GM18868 (cell line): Measurements from ENCODE around the gene ZDHHC11.
"Not testable (repeated sequence)": the region's sequence is repeated elsewhere in the genome, so short reads cannot be mapped to it uniquely, and the experiment has no call there.

Experiments used
- ATAC-seq: cut with Tn5 transposase; IDR thresholded peaks from one replicate; pipeline ENCODE4 v1.9.1; 2021; ENCODE audit warnings: mild to moderate bottlenecking, moderate library complexity; ENCODE audit not compliant: unreplicated experiment

ZDHHC11 gene

GRCh38 chr5:845676-846601, 4.8 kb downstream of the ZDHHC11 start:
- ATAC-seq, result not testable (repeated sequence)

GRCh38 chr5:845031-845675, 5.6 kb downstream of the ZDHHC11 start:
- ATAC-seq, result not testable (repeated sequence)

- ATAC-seq, result not testable (repeated sequence)
Observed at GRCh38 chr5:844426-844825, 6.4 kb downstream of the ZDHHC11 start.

- ATAC-seq, result not testable (repeated sequence)
Observed at GRCh38 chr5:843926-844325, 6.9 kb downstream of the ZDHHC11 start.

GRCh38 chr5:843371-843770, 7.4 kb downstream of the ZDHHC11 start:
- ATAC-seq, result not testable (repeated sequence)

GRCh38 chr5:842402-843221, 8.2 kb downstream of the ZDHHC11 start:
- not testable (repeated sequence) for ATAC-seq

GRCh38 chr5:841531-842401, 9.0 kb downstream of the ZDHHC11 start:
- not testable (repeated sequence) for ATAC-seq

- not testable (repeated sequence) for ATAC-seq
Observed at GRCh38 chr5:840974-841435, 9.8 kb downstream of the ZDHHC11 start.

GRCh38 chr5:840118-840973, 10.4 kb downstream of the ZDHHC11 start:
- ATAC-seq, result not testable (repeated sequence)

- not testable (repeated sequence) for ATAC-seq
Observed at GRCh38 chr5:838431-838851, 12.3 kb downstream of the ZDHHC11 start.

- not testable (repeated sequence) for ATAC-seq
Observed at GRCh38 chr5:837621-838121, 13.1 kb downstream of the ZDHHC11 start.

- ATAC-seq, result not testable (repeated sequence)
Observed at GRCh38 chr5:835933-836612, 14.7 kb downstream of the ZDHHC11 start.

- ATAC-seq, result not testable (repeated sequence)
Observed at GRCh38 chr5:834013-834412, 16.8 kb downstream of the ZDHHC11 start.

- not testable (repeated sequence) for ATAC-seq
Observed at GRCh38 chr5:828194-828593, 22.6 kb downstream of the ZDHHC11 start.

- ATAC-seq, result not testable (repeated sequence)
Observed at GRCh38 chr5:825544-825943, 25.2 kb downstream of the ZDHHC11 start.

GRCh38 chr5:821504-821903, 29.3 kb downstream of the ZDHHC11 start:
- ATAC-seq, result no peak

- ATAC-seq, result no peak
Observed at GRCh38 chr5:820245-820644, 30.5 kb downstream of the ZDHHC11 start.

GRCh38 chr5:819078-819477, 31.7 kb downstream of the ZDHHC11 start:
- ATAC-seq, result no peak
